Transverse colon (tissue), 3 donors: ENCODE results near the gene KCNRG.

ENCODE experiments used
- CTCF ChIP-seq, 5 experiments: fragments of 200-600 bp in 3 of 5; fragments of 450-650 bp in 2 of 5; sonication (generic) in 3 of 5; IDR thresholded peaks; 1 replicate in 2 of 5; 2 replicates in 3 of 5; pipeline ENCODE4 v1.5.1; 2016 to 2017; ENCODE audit warnings: antibody characterized with exemption in 5 of 5, inconsistent platforms in 3 of 5, mild to moderate bottlenecking in 2 of 5, moderate library complexity in 1 of 5
- POLR2A ChIP-seq: fragments of 450-650 bp; IDR thresholded peaks from one replicate; pipeline ENCODE4 v1.6.1; 2016; ENCODE audit warnings: antibody characterized with exemption, mild to moderate bottlenecking, moderate library complexity

- no peak for TF ChIP-seq CTCF (IDR thresholded peaks at IDR 0.05)
- TF ChIP-seq POLR2A = no peak
Observed at GRCh38 chr13:50030315-50030714, 15.1 kb downstream of the KCNRG start.
